HG02938 (cell line): ENCODE data around the gene EPHA7.

Source experiments
- ATAC-seq: cut with Tn5 transposase; IDR thresholded peaks from one replicate; pipeline ENCODE4 v1.9.1; 2021; ENCODE audit warnings: mild to moderate bottlenecking, moderate library complexity; ENCODE audit not compliant: unreplicated experiment

EPHA7 gene

DNA sequence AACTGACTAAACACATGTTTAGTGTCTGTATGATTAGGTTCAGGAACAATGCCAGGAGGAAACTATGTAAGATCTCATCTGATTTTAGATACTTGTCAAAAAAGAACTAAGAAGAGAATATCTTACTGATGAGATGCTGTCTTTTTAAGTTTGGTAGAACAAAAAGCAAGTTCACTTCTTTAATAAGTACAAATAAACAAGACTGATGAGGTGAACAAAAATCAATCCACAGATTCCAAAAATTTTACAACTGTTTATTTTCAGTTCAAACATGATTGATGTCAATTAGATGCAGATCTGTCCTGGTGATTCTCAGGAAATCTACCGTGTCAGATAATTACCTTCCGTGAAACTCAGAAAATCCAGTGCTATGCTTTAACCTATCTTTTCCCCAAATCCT, 24.9 kb downstream of the EPHA7 start:
- ATAC-seq = no peak

DNA sequence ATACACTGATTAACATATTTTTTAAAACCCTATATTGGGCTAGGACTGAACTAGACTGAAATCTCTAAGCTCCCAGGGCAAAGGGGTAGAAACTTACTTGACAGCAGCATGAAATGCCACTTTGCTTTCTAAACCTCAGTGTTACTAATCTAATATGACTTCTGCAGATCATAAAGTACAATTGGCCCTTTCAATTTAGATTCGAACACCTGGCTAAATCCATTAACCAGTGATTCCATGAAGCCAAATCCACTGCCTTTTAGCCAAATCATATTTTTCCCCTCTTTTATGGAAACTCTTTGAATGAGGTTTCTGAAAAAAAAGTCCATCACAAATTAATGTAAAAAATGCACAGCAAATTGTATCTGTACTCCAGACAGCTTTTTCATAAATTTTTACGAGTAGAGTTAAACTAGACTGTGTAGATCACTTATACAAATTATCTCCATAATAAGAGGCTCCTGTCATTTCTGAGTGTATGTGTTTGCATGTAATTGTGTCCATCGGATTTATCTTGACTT, 25.7 kb downstream of the EPHA7 start:
- no peak for ATAC-seq

GRCh38 chr6:93392797-93393196, 26.6 kb downstream of the EPHA7 start:
- ATAC-seq = no peak

DNA sequence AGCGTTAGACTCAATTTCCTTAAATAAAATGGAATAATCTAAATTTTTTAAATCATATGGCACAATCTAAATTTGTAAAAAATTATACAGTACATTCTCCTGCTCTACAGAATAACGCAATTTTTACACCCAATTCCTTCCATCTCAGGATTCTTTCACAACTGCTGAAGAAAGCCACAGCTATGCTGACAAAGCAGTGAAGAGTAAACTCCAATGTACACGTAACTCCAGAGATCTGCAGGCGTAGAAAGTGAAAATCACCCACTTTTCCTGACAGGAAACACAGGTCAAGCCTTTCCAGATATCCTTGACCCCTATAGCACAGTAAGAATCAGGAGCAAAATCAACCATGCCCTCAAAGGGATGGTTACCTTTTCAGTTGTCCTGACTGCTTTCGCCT, 27.4 kb downstream of the EPHA7 start:
- no peak for ATAC-seq

- ATAC-seq = no peak
These were observed 30.2 kb downstream of the EPHA7 start for GRCh38 chr6:93389192-93389591.

- ATAC-seq = no peak
These were observed 31.3 kb downstream of the EPHA7 start for GRCh38 chr6:93388070-93388469.

- ATAC-seq = no peak
These were observed 43.3 kb downstream of the EPHA7 start for GRCh38 chr6:93376026-93376540.

- ATAC-seq = no peak
These were observed 45.9 kb downstream of the EPHA7 start for GRCh38 chr6:93373445-93373844.

- no peak for ATAC-seq
These were observed 47.6 kb downstream of the EPHA7 start for GRCh38 chr6:93371756-93372155.

DNA sequence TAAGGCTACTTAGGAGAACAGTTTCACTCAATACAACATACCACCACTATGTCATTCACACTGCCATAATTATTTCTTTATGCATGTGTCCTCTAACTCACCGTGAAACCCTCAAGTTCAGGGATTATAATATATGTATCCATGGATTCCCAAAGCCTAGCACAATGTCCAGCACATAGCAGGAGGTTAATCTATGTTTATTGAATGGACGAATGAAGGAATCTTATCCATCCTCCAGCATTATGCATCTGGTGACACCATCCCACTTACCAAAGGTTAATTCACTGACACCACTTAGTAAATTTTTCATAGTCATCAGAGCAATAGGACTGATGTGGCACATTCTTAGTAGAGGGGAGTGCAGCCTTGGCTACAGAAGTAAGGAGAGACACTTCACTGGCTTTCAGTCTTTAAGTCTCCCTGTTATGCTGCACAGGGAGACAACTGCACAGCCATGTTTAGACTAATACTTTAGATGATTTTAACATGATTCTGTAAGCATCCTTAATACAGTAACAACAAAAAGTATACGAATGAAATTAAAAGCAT, 49.7 kb downstream of the EPHA7 start:
- no peak for ATAC-seq

GRCh38 chr6:93366506-93366905, 52.9 kb downstream of the EPHA7 start:
- ATAC-seq = no peak

DNA sequence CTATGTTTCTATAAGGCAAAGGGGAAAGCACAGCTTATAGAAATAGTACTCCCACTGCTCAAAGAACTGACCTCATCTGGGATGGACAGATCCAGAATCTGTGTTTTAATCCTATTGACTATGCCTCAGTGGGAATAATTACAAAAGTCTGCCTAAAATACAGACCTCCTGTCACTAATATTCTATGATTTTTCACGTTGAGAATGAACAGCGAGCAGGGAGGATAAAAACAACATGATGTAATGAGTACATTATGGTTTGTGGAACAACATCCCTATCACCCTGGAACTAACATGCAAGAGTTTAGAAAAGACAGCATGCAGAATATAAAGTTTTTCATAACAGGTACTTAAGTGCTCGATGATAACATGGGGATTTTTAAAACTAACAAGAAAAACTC, 53.9 kb downstream of the EPHA7 start:
- no peak for ATAC-seq

DNA sequence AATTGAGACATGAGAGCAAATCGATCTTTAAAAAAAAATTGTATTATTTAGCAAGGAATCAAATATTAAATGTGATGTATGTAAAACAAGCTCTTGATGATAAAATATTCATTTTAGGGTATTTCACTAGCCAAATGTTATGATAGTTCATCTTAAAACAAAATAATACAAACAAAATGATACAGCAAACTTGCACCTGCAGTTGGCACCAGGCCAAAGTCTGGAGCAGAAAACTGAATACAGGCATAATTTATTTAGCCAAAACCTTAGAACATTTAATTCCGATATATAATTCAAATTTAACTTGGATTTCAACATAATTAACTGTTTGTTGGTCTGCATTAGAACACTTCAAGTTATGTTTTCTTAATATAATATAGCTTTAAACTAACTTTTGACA, 60.9 kb downstream of the EPHA7 start:
- no peak for ATAC-seq

DNA sequence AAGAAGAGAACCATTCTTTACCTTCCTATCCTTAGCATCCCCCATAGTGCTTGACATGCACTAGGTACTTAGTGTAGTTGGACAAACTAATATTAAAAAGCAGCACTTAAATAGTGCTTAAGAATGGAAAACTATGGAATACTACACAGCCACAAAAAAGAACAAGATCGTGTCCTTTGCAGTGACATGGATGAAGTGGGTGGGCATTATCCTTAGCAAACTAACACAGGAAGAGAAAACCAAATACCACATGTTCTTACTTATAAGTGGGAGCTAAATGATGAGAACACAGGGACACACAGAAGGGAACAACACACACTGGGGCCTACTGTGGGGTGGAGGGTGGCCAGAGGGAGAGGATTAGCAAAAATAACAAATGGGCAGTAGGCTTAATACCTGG, 66.8 kb downstream of the EPHA7 start:
- no peak for ATAC-seq

DNA sequence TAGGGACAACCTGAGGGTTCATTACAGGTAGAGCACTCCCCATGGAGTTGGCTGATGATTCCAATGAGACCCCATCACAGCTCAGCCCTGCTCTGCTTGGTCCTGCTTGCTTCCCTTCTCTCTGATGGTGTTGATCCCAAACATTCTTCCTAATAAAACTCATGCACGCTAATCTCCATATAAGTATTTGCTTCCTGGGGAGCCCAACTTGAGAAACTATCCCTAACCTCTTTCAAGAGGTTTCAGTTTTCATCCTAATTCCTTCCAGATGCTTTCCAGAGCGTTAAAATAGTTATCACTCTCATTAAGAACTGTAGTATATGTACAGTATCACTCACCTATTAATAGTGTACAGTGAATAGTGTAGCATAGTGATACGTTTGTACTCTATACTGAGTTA, 68.1 kb downstream of the EPHA7 start:
- no peak for ATAC-seq

DNA sequence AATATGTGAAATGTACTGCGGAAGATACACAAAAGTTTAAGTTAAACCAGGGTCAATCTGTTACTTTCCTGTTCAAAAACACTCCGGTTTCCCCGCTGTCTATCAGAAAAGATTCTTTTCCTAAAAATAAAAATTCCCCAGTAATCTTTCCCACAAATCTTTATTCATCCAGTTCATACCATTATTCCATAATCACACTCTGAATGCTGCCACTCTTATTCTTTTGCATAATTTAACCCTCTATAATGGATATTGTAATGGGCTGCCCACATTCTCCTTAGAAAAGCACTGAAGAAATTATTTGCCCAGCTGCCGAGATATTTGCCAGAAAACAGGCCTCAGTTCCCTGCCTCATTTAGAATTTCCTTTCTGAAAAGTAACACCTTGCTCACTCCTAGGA, 68.6 kb downstream of the EPHA7 start:
- no peak for ATAC-seq

- no peak for ATAC-seq
These were observed 75.0 kb downstream of the EPHA7 start for GRCh38 chr6:93344333-93344835.

GRCh38 chr6:93343476-93343875, 75.9 kb downstream of the EPHA7 start:
- no peak for ATAC-seq

- ATAC-seq = no peak
These were observed 77.3 kb downstream of the EPHA7 start for GRCh38 chr6:93341900-93342613.

DNA sequence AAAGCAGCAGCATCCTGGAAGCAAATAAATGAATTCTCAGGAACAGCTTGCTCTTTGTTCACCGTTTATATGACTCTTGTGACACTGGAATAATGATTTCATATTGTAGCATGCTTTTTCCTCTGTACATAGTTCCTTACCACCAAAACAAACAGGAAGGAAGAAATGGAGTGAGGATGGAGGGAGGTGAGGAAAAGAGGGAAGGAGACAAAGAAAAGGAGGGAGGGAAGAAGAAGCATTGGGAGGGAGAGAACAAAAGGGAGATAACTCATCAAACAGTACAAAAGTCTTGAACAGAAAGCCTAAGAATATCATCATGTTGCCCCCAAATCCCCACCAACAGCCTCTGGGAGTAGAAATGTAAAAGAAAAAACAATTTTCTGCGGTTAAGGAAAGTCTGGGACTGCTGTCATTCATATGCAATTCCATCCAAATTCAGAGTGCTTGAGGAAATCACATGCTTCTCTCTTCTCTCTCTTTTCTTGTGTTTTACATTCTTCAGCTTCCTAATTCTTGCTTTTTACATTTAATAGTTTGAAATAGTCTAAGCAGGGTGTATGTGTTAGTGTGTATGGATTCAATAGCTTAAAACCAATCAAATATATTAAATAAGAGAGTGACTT, 81.5 kb downstream of the EPHA7 start:
- no peak for ATAC-seq

- no peak for ATAC-seq
These were observed 82.3 kb downstream of the EPHA7 start for GRCh38 chr6:93337014-93337413.
